Bronchial epithelial cell (primary cell): ENCODE results near the gene PTAR1. TPM values are rescaled to one million over a fixed set of nuclear protein-coding genes. Genes with fewer than 3 reads are reported as not detected.

Source experiments
- DNase-seq: peaks from one replicate; pipeline ENCODE4 v3.0.0-alpha.2; 2010; ENCODE audit warnings: low read depth
- FAIRE-seq: peaks from 2 replicates; lab custom pipeline; 2011; peaks lifted over from hg19 to GRCh38; lab: Jason Lieb, UNC
- H3K27me3 ChIP-seq: 2 replicates; pipeline ENCODE4 v1.5.1; 2011; ENCODE audit warnings: low read length; ENCODE audit not compliant: control insufficient read depth, insufficient read depth
- H3K36me3 ChIP-seq: 2 replicates; pipeline ENCODE4 v1.5.1; 2011; ENCODE audit warnings: low read length; ENCODE audit not compliant: control insufficient read depth, insufficient read depth
- H3K4me3 ChIP-seq: 2 replicates; pipeline ENCODE4 v1.5.1; 2011; ENCODE audit warnings: mild to moderate bottlenecking, low read depth, low read length, control low read depth
- CTCF ChIP-seq: IDR thresholded peaks from 2 replicates; pipeline ENCODE4 v1.5.1; 2011; ENCODE audit warnings: mild to moderate bottlenecking, moderate library complexity, low read length, control low read depth, inconsistent platforms; ENCODE audit not compliant: insufficient read depth, severe bottlenecking
- total RNA-seq: library from RNA; depleted of rRNA; stranded (reverse); fragments of >200 nt; gene quantifications from 2 replicates; pipeline ENCODE4 v1.2.1, GENCODE V29; 2014

The PTAR1 gene
- total RNA-seq, 1 donor from 2014 or later: 59.5 TPM

DNA sequence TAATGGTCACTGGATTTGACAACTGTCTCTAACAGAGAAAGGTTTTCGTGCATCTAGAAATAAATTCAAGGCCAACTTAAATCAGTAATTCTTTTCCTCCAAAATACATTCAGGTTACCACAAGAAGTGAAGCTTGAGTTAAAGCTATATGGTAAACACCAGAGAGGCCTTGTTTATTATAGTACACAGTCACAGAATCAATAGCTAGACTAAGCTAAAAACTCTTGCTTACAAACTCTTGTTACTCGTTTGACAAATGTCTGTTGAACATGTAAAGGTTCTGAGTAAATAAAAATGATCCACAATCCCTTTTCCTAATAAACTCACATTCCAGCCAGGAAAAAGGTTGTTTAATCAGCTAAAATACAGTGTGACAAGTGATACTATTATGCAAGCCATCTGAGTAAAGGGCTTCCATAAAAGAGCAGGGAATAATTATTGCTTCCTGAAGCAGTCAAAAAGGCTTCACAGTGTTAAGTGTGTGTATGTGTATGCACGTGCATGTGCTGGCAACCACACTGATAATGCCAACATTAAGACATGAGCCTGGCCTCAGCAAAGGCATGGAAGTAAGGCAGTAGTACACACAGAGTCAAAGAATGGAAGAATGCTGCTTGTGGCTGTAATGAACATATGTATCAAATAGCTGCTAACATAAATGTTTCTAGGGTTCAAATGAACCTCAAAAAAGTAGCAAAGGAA is 12.8 kb downstream of the PTAR1 start:
- H3K4me3 ChIP-seq: no peak overlapping the region
- no peak for TF ChIP-seq CTCF
- FAIRE-seq: no peak

DNA sequence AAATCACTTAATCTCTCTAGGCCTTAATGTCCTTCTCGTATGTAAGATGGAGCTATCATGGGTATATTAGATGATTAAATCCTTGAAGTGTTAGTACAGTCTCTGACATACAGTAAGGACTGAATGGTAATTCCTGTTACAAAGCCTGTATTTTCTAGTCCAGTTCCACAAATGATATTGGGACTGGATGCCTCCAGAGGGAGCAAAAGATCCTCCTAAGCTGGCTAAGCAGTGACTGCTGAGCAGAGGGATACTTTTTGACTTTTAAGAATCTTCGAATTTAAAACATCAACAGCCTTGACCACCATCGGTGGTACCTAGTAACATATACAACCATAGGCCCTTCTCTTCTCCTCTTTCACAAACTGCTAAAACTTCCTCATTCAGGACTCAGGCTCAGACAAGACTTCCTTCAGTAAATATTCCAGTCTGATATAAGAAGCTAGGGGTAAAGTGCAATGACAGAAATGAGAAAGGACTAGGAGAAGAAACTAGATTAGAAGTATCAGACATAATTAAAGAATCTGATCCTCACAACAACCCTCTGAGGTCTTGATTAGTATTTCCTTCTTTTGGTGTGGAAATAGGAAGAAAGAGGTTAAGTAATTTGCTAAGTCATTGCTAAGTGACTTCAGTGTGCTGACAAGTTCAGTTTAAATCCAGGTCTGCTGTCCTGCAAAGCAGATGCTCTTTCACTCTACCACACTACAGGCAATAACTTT is 13.9 kb downstream of the PTAR1 start:
- no peak for FAIRE-seq
- Histone ChIP-seq H3K4me3 (no peak overlapping the region), H3K27me3 (no peaks in the 10 kb centered on the region), H3K36me3 (peaks cover 2% of the 10 kb centered on the region)
- no peak for TF ChIP-seq CTCF
- DNase-seq: peak; percentile 21

More for the DNA sequence above, 12.8 kb downstream of the PTAR1 start:
- no peak for DNase-seq
- Histone ChIP-seq H3K36me3 (peaks cover 2% of the 10 kb centered on the region), H3K27me3 (no peaks in the 10 kb centered on the region)

- peaks cover 2% of the 10 kb centered on the region for H3K36me3 ChIP-seq
- no peaks in the 10 kb centered on the region for H3K27me3 ChIP-seq
- peak; percentile 48 for DNase-seq
- no peak for TF ChIP-seq CTCF
- FAIRE-seq: no peak
- H3K4me3 ChIP-seq: no peak overlapping the region
These were observed 15.0 kb downstream of the PTAR1 start for GRCh38 chr9:69744688-69745380.

DNA sequence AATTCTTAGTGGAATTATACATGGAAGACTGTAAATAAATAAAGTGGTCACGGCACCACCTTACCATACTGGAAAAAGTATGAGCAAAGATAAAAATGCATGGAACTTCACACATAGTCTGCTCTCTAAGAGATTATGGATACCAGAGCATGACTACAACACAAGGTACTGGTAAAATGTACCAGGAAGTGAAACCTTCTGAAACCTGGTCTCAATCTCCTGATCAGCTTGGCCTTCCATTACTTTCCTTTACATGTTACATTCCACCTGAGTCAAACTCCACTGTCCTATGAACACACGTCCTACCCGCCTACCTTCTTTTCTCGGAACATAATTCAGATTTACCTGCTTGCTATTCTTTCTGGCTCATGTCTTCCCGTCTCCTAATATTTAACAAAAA is 15.9 kb downstream of the PTAR1 start:
- Histone ChIP-seq H3K4me3 (no peak overlapping the region), H3K36me3 (peaks cover 2% of the 10 kb centered on the region), H3K27me3 (no peaks in the 10 kb centered on the region)
- no peak for DNase-seq
- no peak for TF ChIP-seq CTCF
- FAIRE-seq: no peak

- H3K4me3 ChIP-seq: no peak overlapping the region
- H3K36me3 ChIP-seq: peaks cover 2% of the 10 kb centered on the region
- no peak for TF ChIP-seq CTCF
- FAIRE-seq (no peak), DNase-seq (peak; percentile 25)
- H3K27me3 ChIP-seq: no peaks in the 10 kb centered on the region
These were observed 18.8 kb downstream of the PTAR1 start for GRCh38 chr9:69740872-69741505.
